Esophagus squamous epithelium (tissue), 4 donors: ENCODE data around the gene CBS.
"Not testable (repeated sequence)": the region's sequence is repeated elsewhere in the genome, so short reads cannot be mapped to it uniquely, and the experiment has no call there.

ENCODE experiments used
- CTCF ChIP-seq, 6 experiments: fragments of 450-650 bp in 4 of 6; fragments of 200-600 bp in 2 of 6; sonication (generic) in 2 of 6; IDR thresholded peaks; one replicate each; pipeline ENCODE4 v1.5.1; 2016 to 2019; ENCODE audit warnings: antibody characterized with exemption in 6 of 6, mild to moderate bottlenecking in 4 of 6, moderate library complexity in 4 of 6
- POLR2A ChIP-seq, 4 donors: fragments of 450-650 bp; IDR thresholded peaks; one replicate each; pipeline ENCODE4 v1.6.1; 2017; ENCODE audit warnings: antibody characterized with exemption in 4 of 4, mild to moderate bottlenecking in 4 of 4, moderate library complexity in 3 of 4

GRCh38 chr21:43062955-43063664 lies 12.5 kb downstream of the CBS start:
- TF ChIP-seq CTCF, POLR2A (IDR thresholded peaks at IDR 0.05): not testable (repeated sequence)
